PFSK-1 (cell line): ENCODE data around the gene TRERF1.

ENCODE experiments used
- FOXP2 ChIP-seq: optimal IDR thresholded peaks from 2 replicates; pipeline ENCODE3; 2011; ENCODE audit warnings: borderline replicate concordance, control low read depth, inconsistent platforms; ENCODE audit not compliant: insufficient read depth; ENCODE audit errors: extremely low read length, extremely low read depth
- POLR2AphosphoS5 ChIP-seq: IDR thresholded peaks from 2 replicates; pipeline ENCODE4 v1.6.1; 2012; ENCODE audit warnings: low read depth, mild to moderate bottlenecking, control low read depth, low read length, moderate library complexity
- REST ChIP-seq, 2 experiments: IDR thresholded peaks; 2 replicates each; pipeline versions ENCODE4 v1.6.1 to v1.8.0; 2011 to 2012; ENCODE audit warnings: low read depth in 2 of 2, low read length in 2 of 2, control low read depth in 1 of 2, inconsistent platforms in 1 of 2, mild to moderate bottlenecking in 1 of 2, moderate library complexity in 1 of 2; ENCODE audit not compliant: insufficient read depth in 1 of 2
- SIN3A ChIP-seq: IDR thresholded peaks from 2 replicates; pipeline ENCODE4 v1.6.1; 2012; ENCODE audit warnings: mild to moderate bottlenecking, low read length, moderate library complexity, borderline replicate concordance; ENCODE audit not compliant: insufficient read depth
- TAF1 ChIP-seq: IDR thresholded peaks from 2 replicates; pipeline ENCODE4 v1.6.1; 2012; ENCODE audit warnings: low read length, control low read depth, borderline replicate concordance; ENCODE audit not compliant: insufficient read depth

TRERF1 gene

GRCh38 chr6:42236030-42236429 is 215.7 kb downstream of the TRERF1 start:
- TF ChIP-seq REST (IDR thresholded peaks at IDR 0.05; ENCODE audit: insufficient read depth in 1 of 2, low read depth in 2 of 2, low read length in 2 of 2) (no peak), SIN3A (no peak), FOXP2 (no peak), POLR2AphosphoS5 (no peak)

GRCh38 chr6:42232035-42232434 is 219.7 kb downstream of the TRERF1 start:
- TF ChIP-seq REST (IDR thresholded peaks at IDR 0.05; ENCODE audit: insufficient read depth in 1 of 2, low read depth in 2 of 2, low read length in 2 of 2), result no peak
- no peak for TF ChIP-seq SIN3A
- TF ChIP-seq POLR2AphosphoS5, result no peak
- no peak for TF ChIP-seq TAF1
- TF ChIP-seq FOXP2, result no peak

GRCh38 chr6:42230345-42231321 is 221.1 kb downstream of the TRERF1 start:
- TF ChIP-seq REST (IDR thresholded peaks at IDR 0.05; ENCODE audit: insufficient read depth in 1 of 2, low read depth in 2 of 2, low read length in 2 of 2) (no peak), FOXP2 (no peak), TAF1 (no peak), SIN3A (no peak), POLR2AphosphoS5 (no peak)

GRCh38 chr6:42229506-42230119 is 222.1 kb downstream of the TRERF1 start:
- TF ChIP-seq SIN3A (no peak), FOXP2 (no peak), POLR2AphosphoS5 (no peak), REST (IDR thresholded peaks at IDR 0.05; ENCODE audit: insufficient read depth in 1 of 2, low read depth in 2 of 2, low read length in 2 of 2) (no peak), TAF1 (no peak)
